Stimulated activated CD4-positive, alpha-beta T cell treated with anti-CD3 and anti-CD28 coated beads, Interleukin-4, amount 100 ng/mL, for 1 hour (primary cell): ENCODE data around the gene DENND1B.
"Not testable (repeated sequence)": the region's sequence is repeated elsewhere in the genome, so short reads cannot be mapped to it uniquely, and the experiment has no call there.

Experiments used
- DNase-seq: peaks from one replicate; pipeline ENCODE4 v3.0.0-alpha.2; 2020

DENND1B gene

GRCh38 chr1:197783510-197783948 lies 8.2 kb upstream of the DENND1B start:
- DNase-seq, result no peak

- DNase-seq, result no peak
These were observed 7.6 kb upstream of the DENND1B start for GRCh38 chr1:197782722-197783360.

- no peak for DNase-seq
These were observed 6.9 kb upstream of the DENND1B start for GRCh38 chr1:197781968-197782721.

GRCh38 chr1:197779921-197780320 lies 4.6 kb upstream of the DENND1B start:
- DNase-seq, result no peak

GRCh38 chr1:197778366-197778945 lies 3.2 kb upstream of the DENND1B start:
- no peak for DNase-seq

- peak; percentile 13 for DNase-seq
These were observed 1.2 kb upstream of the DENND1B start for GRCh38 chr1:197776351-197777105.

- peak; percentile 54 for DNase-seq
These were observed 606 bp downstream of the DENND1B start for GRCh38 chr1:197774466-197775281.

GRCh38 chr1:197773856-197774255 lies 1.4 kb downstream of the DENND1B start:
- DNase-seq, result no peak

GRCh38 chr1:197771904-197772556 lies 3.2 kb downstream of the DENND1B start:
- DNase-seq, result no peak

- DNase-seq, result no peak
These were observed 3.9 kb downstream of the DENND1B start for GRCh38 chr1:197771386-197771785.

- no peak for DNase-seq
These were observed 5.0 kb downstream of the DENND1B start for GRCh38 chr1:197770243-197770642.

- DNase-seq, result no peak
These were observed 6.0 kb downstream of the DENND1B start for GRCh38 chr1:197769287-197769686.

GRCh38 chr1:197768014-197768805 lies 7.1 kb downstream of the DENND1B start:
- DNase-seq, result no peak

- DNase-seq, result no peak
These were observed 11.5 kb downstream of the DENND1B start for GRCh38 chr1:197763769-197764168.

- DNase-seq, result no peak
These were observed 12.0 kb downstream of the DENND1B start for GRCh38 chr1:197763307-197763706.

GRCh38 chr1:197761654-197762053 lies 13.6 kb downstream of the DENND1B start:
- no peak for DNase-seq

GRCh38 chr1:197755553-197755952 lies 19.7 kb downstream of the DENND1B start:
- not testable (repeated sequence) for DNase-seq

- not testable (repeated sequence) for DNase-seq
These were observed 22.6 kb downstream of the DENND1B start for GRCh38 chr1:197752652-197753164.

GRCh38 chr1:197750366-197750765 lies 24.9 kb downstream of the DENND1B start:
- DNase-seq, result no peak

GRCh38 chr1:197745911-197746310 lies 29.4 kb downstream of the DENND1B start:
- no peak for DNase-seq

GRCh38 chr1:197744979-197745378 lies 30.3 kb downstream of the DENND1B start:
- no peak for DNase-seq
